Prostate gland (tissue), 2 donors: ENCODE results near the gene CLN3.

Source experiments
- CTCF ChIP-seq, 4 experiments: fragments of 200-600 bp in 2 of 4; fragments of 450-650 bp in 2 of 4; sonication (generic) in 2 of 4; IDR thresholded peaks; 1 replicate in 3 of 4; 2 replicates in 1 of 4; pipeline ENCODE4 v1.5.1; 2016 to 2019; ENCODE audit warnings: antibody characterized with exemption in 4 of 4, mild to moderate bottlenecking in 2 of 4, moderate library complexity in 2 of 4
- POLR2A ChIP-seq: fragments of 450-650 bp; IDR thresholded peaks from one replicate; pipeline ENCODE4 v1.6.1; 2016; ENCODE audit warnings: antibody characterized with exemption, mild to moderate bottlenecking
- POLR2AphosphoS5 ChIP-seq: sonication (generic); formaldehyde crosslinking; IDR thresholded peaks from one replicate; pipeline ENCODE4 v1.6.1; 2017; ENCODE audit warnings: antibody characterized with exemption

GRCh38 chr16:28497386-28497785 lies 5.5 kb upstream of the CLN3 start:
- TF ChIP-seq CTCF (IDR thresholded peaks at IDR 0.05) (no peak), POLR2AphosphoS5 (no peak), POLR2A (no peak)
